Measurements from ENCODE around the gene OSBPL5. TPM values are rescaled to one million over a fixed set of nuclear protein-coding genes. Genes with fewer than 3 reads are reported as not detected.
"Not testable (repeated sequence)": the region's sequence is repeated elsewhere in the genome, so short reads cannot be mapped to it uniquely, and the experiment has no call there.

OSBPL5 gene
- polyA plus RNA-seq, 1 donor = 12.1 TPM

GRCh38 chr11:3121931-3122774 lies 43.0 kb downstream of the OSBPL5 start:
- no peak for DNase-seq (ENCODE audit: low read depth)

- DNase-seq (ENCODE audit: low read depth) = no peak
Observed at GRCh38 chr11:3121416-3121815, 43.7 kb downstream of the OSBPL5 start.

- no peak for DNase-seq (ENCODE audit: low read depth)
Observed at GRCh38 chr11:3120071-3120792, 44.9 kb downstream of the OSBPL5 start.

GRCh38 chr11:3119141-3119821 lies 45.8 kb downstream of the OSBPL5 start:
- DNase-seq (ENCODE audit: low read depth) = no peak

GRCh38 chr11:3115321-3115720 lies 49.8 kb downstream of the OSBPL5 start:
- no peak for DNase-seq (ENCODE audit: low read depth)

GRCh38 chr11:3113661-3114060 lies 51.4 kb downstream of the OSBPL5 start:
- not testable (repeated sequence) for DNase-seq (ENCODE audit: low read depth)

- no peak for DNase-seq (ENCODE audit: low read depth)
Observed at GRCh38 chr11:3111919-3112690, 53.0 kb downstream of the OSBPL5 start.

GRCh38 chr11:3111466-3111865 lies 53.6 kb downstream of the OSBPL5 start:
- DNase-seq (ENCODE audit: low read depth) = no peak

GRCh38 chr11:3109921-3110706 lies 55.0 kb downstream of the OSBPL5 start:
- no peak for DNase-seq (ENCODE audit: low read depth)

- DNase-seq (ENCODE audit: low read depth) = no peak
Observed at GRCh38 chr11:3109434-3109833, 55.7 kb downstream of the OSBPL5 start.

- no peak for DNase-seq (ENCODE audit: low read depth)
Observed at GRCh38 chr11:3108183-3108721, 56.9 kb downstream of the OSBPL5 start.

GRCh38 chr11:3107608-3108182 lies 57.4 kb downstream of the OSBPL5 start:
- no peak for DNase-seq (ENCODE audit: low read depth)

GRCh38 chr11:3106736-3107524 lies 58.2 kb downstream of the OSBPL5 start:
- no peak for DNase-seq (ENCODE audit: low read depth)

- no peak for DNase-seq (ENCODE audit: low read depth)
Observed at GRCh38 chr11:3105791-3106735, 59.0 kb downstream of the OSBPL5 start.

GRCh38 chr11:3104961-3105790 lies 59.9 kb downstream of the OSBPL5 start:
- no peak for DNase-seq (ENCODE audit: low read depth)

GRCh38 chr11:3104051-3104714 lies 60.9 kb downstream of the OSBPL5 start:
- DNase-seq (ENCODE audit: low read depth) = no peak

GRCh38 chr11:3103076-3103475 lies 62.0 kb downstream of the OSBPL5 start:
- DNase-seq (ENCODE audit: low read depth) = no peak
